WTC11 (cell line): ENCODE data around the gene MRPS27. TPM values are rescaled to one million over a fixed set of nuclear protein-coding genes. Genes with fewer than 3 reads are reported as not detected.

Experiments
- ATAC-seq: fragments of 200-7000 bp; cut with Tn5 transposase; 2 replicates; pipeline ENCODE4 v1.10.0; 2021; ENCODE audit warnings: mild to moderate bottlenecking, moderate library complexity
- CTCF ChIA-PET: fragments of 300-600 bp; sonication (Branson Sonifier 250); formaldehyde crosslinking; loops from one replicate; lab custom pipeline; 2021; ENCODE audit warnings: antibody characterized with exemption; lab: Charles Lee
- POLR2A ChIA-PET: fragments of 350-600 bp; sonication (Branson Sonifier 250); formaldehyde crosslinking; loops from one replicate; lab custom pipeline; 2021; ENCODE audit warnings: antibody characterized with exemption; lab: Charles Lee
- DNase-seq: peaks from one replicate; pipeline ENCODE4 v3.0.0; 2021; ENCODE audit warnings: low spot score
- H3K27ac Mint-ChIP-seq: 2 replicates; pipeline ENCODE4 v1.8.0; 2021; ENCODE audit warnings: mixed read lengths
- H3K27me3 Mint-ChIP-seq: 2 replicates; pipeline ENCODE4 v1.8.0; 2021; ENCODE audit warnings: low read depth, mild to moderate bottlenecking, moderate library complexity, mixed read lengths
- H3K36me3 Mint-ChIP-seq: 2 replicates; pipeline ENCODE4 v1.8.0; 2021; ENCODE audit warnings: mixed read lengths
- H3K4me1 Mint-ChIP-seq: 2 replicates; pipeline ENCODE4 v1.8.0; 2022; ENCODE audit warnings: mixed read lengths
- H3K4me3 Mint-ChIP-seq: 2 replicates; pipeline ENCODE4 v1.8.0; 2021; ENCODE audit warnings: mild to moderate bottlenecking, moderate library complexity, mixed read lengths
- H3K9me3 Mint-ChIP-seq: 2 replicates; pipeline ENCODE4 v1.8.0; 2021; ENCODE audit warnings: mixed read lengths
- AFF4 ChIP-seq: sonication (generic); formaldehyde crosslinking; IDR thresholded peaks from 2 replicates; pipeline ENCODE4 v1.8.1; 2023; ENCODE audit warnings: mild to moderate bottlenecking, missing genetic modification reagents, borderline replicate concordance
- ATF2 ChIP-seq: sonication (generic); formaldehyde crosslinking; IDR thresholded peaks from 2 replicates; pipeline ENCODE4 v1.8.1; 2022; ENCODE audit warnings: low read depth, missing genetic modification reagents, borderline replicate concordance
- ATF6 ChIP-seq: sonication (generic); formaldehyde crosslinking; IDR thresholded peaks from 2 replicates; pipeline ENCODE4 v1.8.1; 2023; ENCODE audit warnings: mild to moderate bottlenecking, missing genetic modification reagents
- CBFB ChIP-seq: sonication (generic); formaldehyde crosslinking; IDR thresholded peaks from 2 replicates; pipeline ENCODE4 v1.8.1; 2022; ENCODE audit warnings: mild to moderate bottlenecking, low read depth, missing genetic modification reagents
- ERG ChIP-seq: fragments of 250-450 bp; sonication (Bioruptor Pico); IDR thresholded peaks from 2 replicates; pipeline ENCODE4 v1.8.0; 2021; ENCODE audit warnings: mild to moderate bottlenecking
- FOXP4 ChIP-seq: sonication (generic); formaldehyde crosslinking; IDR thresholded peaks from 2 replicates; pipeline ENCODE4 v1.8.0; 2022; ENCODE audit warnings: mild to moderate bottlenecking, missing genetic modification reagents
- GTF2I ChIP-seq: fragments of 250-450 bp; sonication (Bioruptor Pico); conservative IDR thresholded peaks from 2 replicates; pipeline ENCODE4 v1.4.0; 2021; ENCODE audit warnings: mild to moderate bottlenecking
- NR1H2 ChIP-seq: sonication (generic); formaldehyde crosslinking; IDR thresholded peaks from 2 replicates; pipeline ENCODE4 v1.9.0; 2021; ENCODE audit warnings: mild to moderate bottlenecking, moderate library complexity, missing genetic modification reagents
- NR3C1 ChIP-seq: sonication (generic); formaldehyde crosslinking; conservative IDR thresholded peaks from 2 replicates; pipeline ENCODE4 v1.8.1; 2023; ENCODE audit warnings: low read depth, mild to moderate bottlenecking, missing genetic modification reagents
- ZMAT4 ChIP-seq: fragments of 250-450 bp; sonication (Bioruptor Pico); IDR thresholded peaks from 2 replicates; pipeline ENCODE4 v1.9.0; 2021; ENCODE audit warnings: mild to moderate bottlenecking
- ZNF232 ChIP-seq: sonication (generic); formaldehyde crosslinking; IDR thresholded peaks from 2 replicates; pipeline ENCODE4 v1.8.0; 2022; ENCODE audit warnings: mild to moderate bottlenecking, missing genetic modification reagents
- total RNA-seq: library from RNA; stranded (reverse); gene quantifications from 3 replicates; pipeline ENCODE4 v1.2.3, GENCODE V29; 2021
- TF ChIP-seq, protein P1 (sequence below): sonication (generic); formaldehyde crosslinking; IDR thresholded peaks from 2 replicates; pipeline ENCODE4 v1.8.0; 2023; ENCODE audit warnings: missing genetic modification reagents, mild to moderate bottlenecking, borderline replicate concordance
- TF ChIP-seq, protein P2 (sequence below): sonication (generic); formaldehyde crosslinking; IDR thresholded peaks from 2 replicates; pipeline ENCODE4 v1.8.1; 2023; ENCODE audit warnings: mild to moderate bottlenecking, missing genetic modification reagents, moderate library complexity
- TF ChIP-seq, protein P3 (sequence below): sonication (generic); formaldehyde crosslinking; IDR thresholded peaks from 2 replicates; pipeline ENCODE4 v1.8.0; 2022; ENCODE audit warnings: mild to moderate bottlenecking, missing genetic modification reagents

MRPS27 gene
- total RNA-seq, 1 experiment from 2014 or later: 80.1 TPM

- TF ChIP-seq, protein P1, sequence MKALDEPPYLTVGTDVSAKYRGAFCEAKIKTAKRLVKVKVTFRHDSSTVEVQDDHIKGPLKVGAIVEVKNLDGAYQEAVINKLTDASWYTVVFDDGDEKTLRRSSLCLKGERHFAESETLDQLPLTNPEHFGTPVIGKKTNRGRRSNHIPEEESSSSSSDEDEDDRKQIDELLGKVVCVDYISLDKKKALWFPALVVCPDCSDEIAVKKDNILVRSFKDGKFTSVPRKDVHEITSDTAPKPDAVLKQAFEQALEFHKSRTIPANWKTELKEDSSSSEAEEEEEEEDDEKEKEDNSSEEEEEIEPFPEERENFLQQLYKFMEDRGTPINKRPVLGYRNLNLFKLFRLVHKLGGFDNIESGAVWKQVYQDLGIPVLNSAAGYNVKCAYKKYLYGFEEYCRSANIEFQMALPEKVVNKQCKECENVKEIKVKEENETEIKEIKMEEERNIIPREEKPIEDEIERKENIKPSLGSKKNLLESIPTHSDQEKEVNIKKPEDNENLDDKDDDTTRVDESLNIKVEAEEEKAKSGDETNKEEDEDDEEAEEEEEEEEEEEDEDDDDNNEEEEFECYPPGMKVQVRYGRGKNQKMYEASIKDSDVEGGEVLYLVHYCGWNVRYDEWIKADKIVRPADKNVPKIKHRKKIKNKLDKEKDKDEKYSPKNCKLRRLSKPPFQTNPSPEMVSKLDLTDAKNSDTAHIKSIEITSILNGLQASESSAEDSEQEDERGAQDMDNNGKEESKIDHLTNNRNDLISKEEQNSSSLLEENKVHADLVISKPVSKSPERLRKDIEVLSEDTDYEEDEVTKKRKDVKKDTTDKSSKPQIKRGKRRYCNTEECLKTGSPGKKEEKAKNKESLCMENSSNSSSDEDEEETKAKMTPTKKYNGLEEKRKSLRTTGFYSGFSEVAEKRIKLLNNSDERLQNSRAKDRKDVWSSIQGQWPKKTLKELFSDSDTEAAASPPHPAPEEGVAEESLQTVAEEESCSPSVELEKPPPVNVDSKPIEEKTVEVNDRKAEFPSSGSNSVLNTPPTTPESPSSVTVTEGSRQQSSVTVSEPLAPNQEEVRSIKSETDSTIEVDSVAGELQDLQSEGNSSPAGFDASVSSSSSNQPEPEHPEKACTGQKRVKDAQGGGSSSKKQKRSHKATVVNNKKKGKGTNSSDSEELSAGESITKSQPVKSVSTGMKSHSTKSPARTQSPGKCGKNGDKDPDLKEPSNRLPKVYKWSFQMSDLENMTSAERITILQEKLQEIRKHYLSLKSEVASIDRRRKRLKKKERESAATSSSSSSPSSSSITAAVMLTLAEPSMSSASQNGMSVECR (CRISPR knock-in tag): no peak
- TF ChIP-seq, protein P2, sequence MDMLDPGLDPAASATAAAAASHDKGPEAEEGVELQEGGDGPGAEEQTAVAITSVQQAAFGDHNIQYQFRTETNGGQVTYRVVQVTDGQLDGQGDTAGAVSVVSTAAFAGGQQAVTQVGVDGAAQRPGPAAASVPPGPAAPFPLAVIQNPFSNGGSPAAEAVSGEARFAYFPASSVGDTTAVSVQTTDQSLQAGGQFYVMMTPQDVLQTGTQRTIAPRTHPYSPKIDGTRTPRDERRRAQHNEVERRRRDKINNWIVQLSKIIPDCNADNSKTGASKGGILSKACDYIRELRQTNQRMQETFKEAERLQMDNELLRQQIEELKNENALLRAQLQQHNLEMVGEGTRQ (CRISPR knock-in tag): no peak
- TF ChIP-seq ZNF232 (CRISPR knock-in tag): no peak
- TF ChIP-seq ERG: no peak
- no peak for TF ChIP-seq ATF2
- TF ChIP-seq FOXP4 (CRISPR knock-in tag): no peak
- TF ChIP-seq NR3C1 (CRISPR knock-in tag): no peak
- TF ChIP-seq NR1H2: no peak
- TF ChIP-seq CBFB (CRISPR knock-in tag): no peak
- no peak for TF ChIP-seq GTF2I (CRISPR knock-in tag)
- TF ChIP-seq AFF4: no peak
- TF ChIP-seq, protein P3, sequence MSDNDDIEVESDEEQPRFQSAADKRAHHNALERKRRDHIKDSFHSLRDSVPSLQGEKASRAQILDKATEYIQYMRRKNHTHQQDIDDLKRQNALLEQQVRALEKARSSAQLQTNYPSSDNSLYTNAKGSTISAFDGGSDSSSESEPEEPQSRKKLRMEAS (CRISPR knock-in tag): no peak
- TF ChIP-seq ZMAT4 (CRISPR knock-in tag): no peak
- no peak for TF ChIP-seq ATF6 (CRISPR knock-in tag)
- Mint-ChIP-seq H3K27ac (peak overlapping the region; percentile 21; the same call in 1 of the 2 replicates), H3K4me3 (no peak overlapping the region), H3K36me3 (no peaks in the 10 kb centered on the region), H3K27me3 (no peaks in the 10 kb centered on the region), H3K4me1 (peaks cover 59% of the 10 kb centered on the region), H3K9me3 (no peaks in the 10 kb centered on the region)
- no peak for ATAC-seq
- POLR2A ChIA-PET: interaction anchor here (1.2 kb wide), 1 partner anchor 10 kb away, joined by 10 read pairs; no protein-coding TSS in a partner anchor
- CTCF ChIA-PET: no interaction called here
- no peak for DNase-seq
Measured at GRCh38 chr5:72170101-72170500, 149.9 kb downstream of the MRPS27 start.
